Measurements from ENCODE around the gene OR8A1. TPM values are rescaled to one million over a fixed set of nuclear protein-coding genes. Genes with fewer than 3 reads are reported as not detected.
"Not testable (repeated sequence)": the region's sequence is repeated elsewhere in the genome, so short reads cannot be mapped to it uniquely, and the experiment has no call there.

The OR8A1 gene
- total RNA-seq, 1 donor from 2014 or later = not detected

GRCh38 chr11:124597626-124598025 is 27.8 kb downstream of the OR8A1 start:
- H3K4me2 ChIP-seq (ENCODE audit: low read length) = no peak overlapping the region
- H3K4me3 ChIP-seq (ENCODE audit: insufficient read depth, low read depth, low read length) = no peak overlapping the region
- no peaks in the 10 kb centered on the region for H4K20me1 ChIP-seq (ENCODE audit: insufficient read depth, low read length)
- H3K4me1 Mint-ChIP-seq (ENCODE audit: low read depth, unreplicated experiment) = no peaks in the 10 kb centered on the region
- no peak overlapping the region for H2AFZ ChIP-seq (ENCODE audit: low read depth, low read length)
- peaks cover 5% of the 10 kb centered on the region for H3K27me3 ChIP-seq (ENCODE audit: insufficient read depth, low read length)
- no peak for DNase-seq (ENCODE audit: low read depth)
- no peaks in the 10 kb centered on the region for H3K4me1 ChIP-seq (ENCODE audit: insufficient read depth, low read length)
- FAIRE-seq = no peak
- H3K9me3 Mint-ChIP-seq (ENCODE audit: unreplicated experiment) = no peaks in the 10 kb centered on the region
- H3K27ac Mint-ChIP-seq (ENCODE audit: unreplicated experiment) = no peak overlapping the region
- H3K36me3 ChIP-seq (ENCODE audit: insufficient read depth, low read length) = no peaks in the 10 kb centered on the region
- no peaks in the 10 kb centered on the region for H3K27me3 Mint-ChIP-seq (ENCODE audit: low read depth, unreplicated experiment)
- no peak overlapping the region for H3K4me3 Mint-ChIP-seq (ENCODE audit: unreplicated experiment)
- no peaks in the 10 kb centered on the region for H3K79me2 ChIP-seq (ENCODE audit: insufficient read depth, low read length)
- H3K27ac ChIP-seq (ENCODE audit: low read depth, low read length) = no peak overlapping the region
- TF ChIP-seq, protein P1, sequence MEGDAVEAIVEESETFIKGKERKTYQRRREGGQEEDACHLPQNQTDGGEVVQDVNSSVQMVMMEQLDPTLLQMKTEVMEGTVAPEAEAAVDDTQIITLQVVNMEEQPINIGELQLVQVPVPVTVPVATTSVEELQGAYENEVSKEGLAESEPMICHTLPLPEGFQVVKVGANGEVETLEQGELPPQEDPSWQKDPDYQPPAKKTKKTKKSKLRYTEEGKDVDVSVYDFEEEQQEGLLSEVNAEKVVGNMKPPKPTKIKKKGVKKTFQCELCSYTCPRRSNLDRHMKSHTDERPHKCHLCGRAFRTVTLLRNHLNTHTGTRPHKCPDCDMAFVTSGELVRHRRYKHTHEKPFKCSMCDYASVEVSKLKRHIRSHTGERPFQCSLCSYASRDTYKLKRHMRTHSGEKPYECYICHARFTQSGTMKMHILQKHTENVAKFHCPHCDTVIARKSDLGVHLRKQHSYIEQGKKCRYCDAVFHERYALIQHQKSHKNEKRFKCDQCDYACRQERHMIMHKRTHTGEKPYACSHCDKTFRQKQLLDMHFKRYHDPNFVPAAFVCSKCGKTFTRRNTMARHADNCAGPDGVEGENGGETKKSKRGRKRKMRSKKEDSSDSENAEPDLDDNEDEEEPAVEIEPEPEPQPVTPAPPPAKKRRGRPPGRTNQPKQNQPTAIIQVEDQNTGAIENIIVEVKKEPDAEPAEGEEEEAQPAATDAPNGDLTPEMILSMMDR (IDR thresholded peaks at IDR 0.05; ENCODE audit: insufficient read depth, low read depth, low read length) = no peak
- TF ChIP-seq EZH2 (IDR thresholded peaks at IDR 0.05; ENCODE audit: insufficient read depth, low read length) = no peak
- no peak overlapping the region for H3K9ac ChIP-seq (ENCODE audit: low read length)
- H3K9me3 ChIP-seq (ENCODE audit: insufficient read depth, low read depth, low read length) = no peaks in the 10 kb centered on the region
- H3K36me3 Mint-ChIP-seq (ENCODE audit: low read depth, unreplicated experiment) = no peaks in the 10 kb centered on the region

DNA sequence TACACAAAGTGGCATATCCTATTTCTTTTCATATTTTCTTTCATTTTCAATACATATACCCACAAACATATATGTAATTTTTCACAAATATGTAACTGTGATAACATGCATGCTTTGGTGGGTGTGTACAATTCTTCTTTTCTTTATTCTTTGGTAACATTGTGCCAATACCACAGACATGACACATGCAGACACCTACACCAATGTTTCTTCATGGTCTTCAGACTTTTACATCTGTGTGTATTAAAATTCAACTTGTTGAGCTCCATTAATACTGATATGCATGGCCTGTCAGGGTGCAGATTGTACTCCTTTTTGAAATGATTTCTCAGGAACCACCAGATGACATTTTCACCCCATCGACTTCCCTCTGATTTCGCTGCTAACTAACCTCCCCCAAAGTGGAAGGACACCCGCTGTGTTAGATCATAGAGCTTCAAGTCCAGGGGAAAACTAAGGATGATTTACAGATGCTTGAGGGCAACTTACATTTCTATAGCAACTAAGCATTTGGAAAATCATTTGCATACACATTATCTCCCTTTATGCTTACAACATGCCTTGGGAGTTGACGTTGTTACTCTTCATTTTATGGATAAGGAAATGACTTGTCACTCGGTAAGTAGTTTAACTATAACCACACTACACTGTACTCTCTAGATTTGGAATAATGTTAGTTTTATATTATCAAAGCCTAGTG is 31.0 kb downstream of the OR8A1 start:
- Mint-ChIP-seq H3K36me3 (ENCODE audit: low read depth, unreplicated experiment) (no peaks in the 10 kb centered on the region), H3K27me3 (ENCODE audit: low read depth, unreplicated experiment) (no peaks in the 10 kb centered on the region), H3K9me3 (ENCODE audit: unreplicated experiment) (no peaks in the 10 kb centered on the region), H3K27ac (ENCODE audit: unreplicated experiment) (no peak overlapping the region), H3K4me1 (ENCODE audit: low read depth, unreplicated experiment) (no peaks in the 10 kb centered on the region), H3K4me3 (ENCODE audit: unreplicated experiment) (no peak overlapping the region)
- H3K27ac ChIP-seq (ENCODE audit: low read depth, low read length) = no peak overlapping the region
- peaks cover 5% of the 10 kb centered on the region for H3K27me3 ChIP-seq (ENCODE audit: insufficient read depth, low read length)
- no peak overlapping the region for H2AFZ ChIP-seq (ENCODE audit: low read depth, low read length)
- DNase-seq (ENCODE audit: low read depth) = no peak
- H3K36me3 ChIP-seq (ENCODE audit: insufficient read depth, low read length) = no peaks in the 10 kb centered on the region
- no peak overlapping the region for H3K4me2 ChIP-seq (ENCODE audit: low read length)
- H3K9ac ChIP-seq (ENCODE audit: low read length) = no peak overlapping the region
- TF ChIP-seq, protein P1 (IDR thresholded peaks at IDR 0.05; ENCODE audit: insufficient read depth, low read depth, low read length) = no peak
- TF ChIP-seq EZH2 (IDR thresholded peaks at IDR 0.05; ENCODE audit: insufficient read depth, low read length) = no peak
- no peak overlapping the region for H3K4me3 ChIP-seq (ENCODE audit: insufficient read depth, low read depth, low read length)
- H3K4me1 ChIP-seq (ENCODE audit: insufficient read depth, low read length) = no peaks in the 10 kb centered on the region
- no peaks in the 10 kb centered on the region for H4K20me1 ChIP-seq (ENCODE audit: insufficient read depth, low read length)
- no peak for FAIRE-seq
- H3K9me3 ChIP-seq (ENCODE audit: insufficient read depth, low read depth, low read length) = no peaks in the 10 kb centered on the region
- no peaks in the 10 kb centered on the region for H3K79me2 ChIP-seq (ENCODE audit: insufficient read depth, low read length)

DNA sequence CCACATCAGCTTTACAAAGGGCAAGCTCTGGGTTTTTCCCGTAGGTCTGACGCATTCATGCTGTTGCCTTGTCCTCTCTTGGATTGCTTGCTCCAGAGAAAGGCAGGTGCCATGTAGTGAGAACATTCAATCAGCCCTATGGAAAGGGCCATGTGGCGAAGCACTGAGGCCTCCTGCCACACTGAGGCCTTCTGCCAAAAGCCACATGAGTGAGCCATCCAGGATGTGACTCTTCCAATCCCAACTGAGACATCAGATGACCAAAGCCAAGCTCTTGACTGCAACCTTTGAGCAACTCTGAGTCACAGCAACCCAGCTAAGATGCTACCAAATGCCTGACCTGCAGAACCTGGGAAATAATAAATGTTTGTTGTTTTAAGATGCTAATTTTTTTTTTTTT is 32.4 kb downstream of the OR8A1 start:
- no peak overlapping the region for H3K27ac Mint-ChIP-seq (ENCODE audit: unreplicated experiment)
- Histone ChIP-seq H3K27ac (ENCODE audit: low read depth, low read length) (no peak overlapping the region), H3K36me3 (ENCODE audit: insufficient read depth, low read length) (no peaks in the 10 kb centered on the region), H3K9ac (ENCODE audit: low read length) (no peak overlapping the region), H3K4me3 (ENCODE audit: insufficient read depth, low read depth, low read length) (no peak overlapping the region), H3K4me1 (ENCODE audit: insufficient read depth, low read length) (no peaks in the 10 kb centered on the region), H4K20me1 (ENCODE audit: insufficient read depth, low read length) (no peaks in the 10 kb centered on the region), H3K4me2 (ENCODE audit: low read length) (no peak overlapping the region), H3K27me3 (ENCODE audit: insufficient read depth, low read length) (peaks cover 4% of the 10 kb centered on the region), H3K9me3 (ENCODE audit: insufficient read depth, low read depth, low read length) (no peaks in the 10 kb centered on the region), H3K79me2 (ENCODE audit: insufficient read depth, low read length) (no peaks in the 10 kb centered on the region), H2AFZ (ENCODE audit: low read depth, low read length) (no peak overlapping the region)
- H3K9me3 Mint-ChIP-seq (ENCODE audit: unreplicated experiment) = no peaks in the 10 kb centered on the region
- DNase-seq (ENCODE audit: low read depth) (peak; percentile 39), FAIRE-seq (no peak)
- H3K4me1 Mint-ChIP-seq (ENCODE audit: low read depth, unreplicated experiment) = no peaks in the 10 kb centered on the region
- no peaks in the 10 kb centered on the region for H3K27me3 Mint-ChIP-seq (ENCODE audit: low read depth, unreplicated experiment)
- H3K4me3 Mint-ChIP-seq (ENCODE audit: unreplicated experiment) = no peak overlapping the region
- no peaks in the 10 kb centered on the region for H3K36me3 Mint-ChIP-seq (ENCODE audit: low read depth, unreplicated experiment)
- no peak for TF ChIP-seq EZH2 (IDR thresholded peaks at IDR 0.05; ENCODE audit: insufficient read depth, low read length)
- TF ChIP-seq, protein P1 (IDR thresholded peaks at IDR 0.05; ENCODE audit: insufficient read depth, low read depth, low read length) = no peak

DNA sequence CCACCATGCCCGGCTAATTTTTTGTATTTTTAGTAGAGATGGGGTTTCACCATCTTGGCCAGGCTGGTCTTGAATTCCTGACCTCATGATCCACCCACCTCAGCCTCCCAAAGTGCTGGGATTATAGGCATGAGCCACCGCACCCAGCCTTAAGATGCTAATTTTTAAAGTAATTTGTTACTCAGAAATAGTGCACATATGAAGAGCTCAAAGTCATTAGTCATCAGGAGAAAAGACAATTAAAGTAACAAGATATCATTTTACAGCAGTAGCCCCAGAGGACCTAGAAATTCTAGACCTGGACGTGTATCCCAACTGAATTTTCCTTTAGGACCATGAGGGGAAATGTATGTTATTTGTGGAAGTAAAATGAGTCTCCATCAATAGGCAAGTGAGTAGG is 32.9 kb downstream of the OR8A1 start:
- H3K9me3 ChIP-seq (ENCODE audit: insufficient read depth, low read depth, low read length); H3K9me3 Mint-ChIP-seq (ENCODE audit: unreplicated experiment); H3K4me3 Mint-ChIP-seq (ENCODE audit: unreplicated experiment); H3K36me3 Mint-ChIP-seq (ENCODE audit: low read depth, unreplicated experiment); H3K4me1 Mint-ChIP-seq (ENCODE audit: low read depth, unreplicated experiment); H3K27ac ChIP-seq (ENCODE audit: low read depth, low read length); H3K4me3 ChIP-seq (ENCODE audit: insufficient read depth, low read depth, low read length); H3K4me1 ChIP-seq (ENCODE audit: insufficient read depth, low read length); FAIRE-seq; H3K36me3 ChIP-seq (ENCODE audit: insufficient read depth, low read length); H4K20me1 ChIP-seq (ENCODE audit: insufficient read depth, low read length); H3K9ac ChIP-seq (ENCODE audit: low read length); H3K27ac Mint-ChIP-seq (ENCODE audit: unreplicated experiment); H2AFZ ChIP-seq (ENCODE audit: low read depth, low read length); H3K79me2 ChIP-seq (ENCODE audit: insufficient read depth, low read length); H3K27me3 Mint-ChIP-seq (ENCODE audit: low read depth, unreplicated experiment); DNase-seq (ENCODE audit: low read depth); H3K27me3 ChIP-seq (ENCODE audit: insufficient read depth, low read length); H3K4me2 ChIP-seq (ENCODE audit: low read length): not testable (repeated sequence)

All from astrocyte (in vitro differentiated cells and primary cell).